Nephron progenitor cell (in vitro differentiated cells): Measurements from ENCODE around the gene PTCH2.

Experiments
- DNase-seq: peaks from one replicate; pipeline ENCODE4 v3.0.0; 2021
- H3K27ac Mint-ChIP-seq: 2 replicates; pipeline ENCODE4 v1.8.0; 2021; ENCODE audit warnings: mild to moderate bottlenecking, moderate library complexity, mixed read lengths
- H3K27me3 Mint-ChIP-seq: 2 replicates; pipeline ENCODE4 v1.8.0; 2021; ENCODE audit warnings: mild to moderate bottlenecking, low read depth, mixed read lengths; ENCODE audit not compliant: poor library complexity
- H3K36me3 Mint-ChIP-seq: 2 replicates; pipeline ENCODE4 v1.8.0; 2021; ENCODE audit warnings: low read depth, mixed read lengths
- H3K4me1 Mint-ChIP-seq: 2 replicates; pipeline ENCODE4 v1.8.0; 2021; ENCODE audit warnings: mixed read lengths
- H3K4me3 Mint-ChIP-seq: 2 replicates; pipeline ENCODE4 v1.8.0; 2021; ENCODE audit warnings: mild to moderate bottlenecking, moderate library complexity, mixed read lengths
- H3K9me3 Mint-ChIP-seq: 2 replicates; pipeline ENCODE4 v1.8.0; 2021; ENCODE audit warnings: mild to moderate bottlenecking, moderate library complexity, mixed read lengths
- TF ChIP-seq, protein P1 (sequence below): fragments of 200-600 bp; sonication (generic); IDR thresholded peaks from 2 replicates; pipeline ENCODE4 v1.5.0; 2021; ENCODE audit warnings: antibody characterized with exemption

The PTCH2 gene

DNA sequence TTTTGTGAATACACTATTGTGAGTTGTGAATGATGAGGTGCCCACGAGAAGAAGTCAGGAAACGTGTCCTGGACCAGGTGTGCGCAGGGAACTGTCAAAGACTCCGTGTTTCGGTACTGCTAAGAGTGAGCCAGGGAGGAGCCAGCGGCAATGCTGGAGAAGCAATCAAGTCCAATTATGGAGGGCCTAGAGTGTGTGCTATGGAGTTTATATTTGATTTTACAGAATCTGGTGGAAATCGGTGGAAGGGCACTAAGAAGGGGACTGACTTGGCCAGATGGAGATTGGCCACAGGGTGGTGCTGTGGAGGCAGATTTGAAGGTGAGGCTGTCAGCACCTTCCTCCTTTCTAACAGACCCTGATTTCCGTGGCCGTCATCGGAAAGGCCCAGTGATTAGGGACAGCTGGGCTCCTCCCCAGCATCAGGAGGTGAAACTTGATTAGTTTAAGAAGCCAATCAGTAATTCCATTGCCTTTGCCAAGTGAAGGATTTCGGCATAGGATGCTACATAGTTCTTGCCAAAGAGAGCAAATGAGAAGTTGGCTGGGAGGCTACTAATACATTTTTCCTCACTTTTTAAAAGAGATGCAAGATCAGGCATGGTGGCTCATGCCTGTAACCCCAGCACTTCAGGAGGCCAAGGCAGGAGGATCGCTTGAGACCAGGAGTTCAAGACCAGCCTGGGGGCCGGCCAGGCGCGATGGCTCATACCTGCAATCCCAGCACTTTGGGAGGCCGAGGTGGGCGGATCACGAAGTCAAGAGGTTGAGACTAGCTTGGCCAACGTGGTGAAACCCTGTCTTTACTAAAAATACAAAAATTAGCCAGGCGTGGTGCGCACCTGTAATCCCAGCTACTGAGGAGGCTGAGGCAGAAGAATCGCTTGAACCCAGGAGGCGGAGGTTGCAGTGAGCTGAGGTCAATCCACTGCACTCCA, 7.0 kb downstream of the PTCH2 start:
- Mint-ChIP-seq H3K36me3 (no peaks in the 10 kb centered on the region), H3K4me1 (peaks cover 41% of the 10 kb centered on the region), H3K27ac (no peak overlapping the region), H3K27me3 (peaks cover 4% of the 10 kb centered on the region), H3K4me3 (no peak overlapping the region), H3K9me3 (no peaks in the 10 kb centered on the region)
- TF ChIP-seq, protein P1, sequence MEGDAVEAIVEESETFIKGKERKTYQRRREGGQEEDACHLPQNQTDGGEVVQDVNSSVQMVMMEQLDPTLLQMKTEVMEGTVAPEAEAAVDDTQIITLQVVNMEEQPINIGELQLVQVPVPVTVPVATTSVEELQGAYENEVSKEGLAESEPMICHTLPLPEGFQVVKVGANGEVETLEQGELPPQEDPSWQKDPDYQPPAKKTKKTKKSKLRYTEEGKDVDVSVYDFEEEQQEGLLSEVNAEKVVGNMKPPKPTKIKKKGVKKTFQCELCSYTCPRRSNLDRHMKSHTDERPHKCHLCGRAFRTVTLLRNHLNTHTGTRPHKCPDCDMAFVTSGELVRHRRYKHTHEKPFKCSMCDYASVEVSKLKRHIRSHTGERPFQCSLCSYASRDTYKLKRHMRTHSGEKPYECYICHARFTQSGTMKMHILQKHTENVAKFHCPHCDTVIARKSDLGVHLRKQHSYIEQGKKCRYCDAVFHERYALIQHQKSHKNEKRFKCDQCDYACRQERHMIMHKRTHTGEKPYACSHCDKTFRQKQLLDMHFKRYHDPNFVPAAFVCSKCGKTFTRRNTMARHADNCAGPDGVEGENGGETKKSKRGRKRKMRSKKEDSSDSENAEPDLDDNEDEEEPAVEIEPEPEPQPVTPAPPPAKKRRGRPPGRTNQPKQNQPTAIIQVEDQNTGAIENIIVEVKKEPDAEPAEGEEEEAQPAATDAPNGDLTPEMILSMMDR: peak; percentile 81
- DNase-seq: peak; percentile 92

DNA sequence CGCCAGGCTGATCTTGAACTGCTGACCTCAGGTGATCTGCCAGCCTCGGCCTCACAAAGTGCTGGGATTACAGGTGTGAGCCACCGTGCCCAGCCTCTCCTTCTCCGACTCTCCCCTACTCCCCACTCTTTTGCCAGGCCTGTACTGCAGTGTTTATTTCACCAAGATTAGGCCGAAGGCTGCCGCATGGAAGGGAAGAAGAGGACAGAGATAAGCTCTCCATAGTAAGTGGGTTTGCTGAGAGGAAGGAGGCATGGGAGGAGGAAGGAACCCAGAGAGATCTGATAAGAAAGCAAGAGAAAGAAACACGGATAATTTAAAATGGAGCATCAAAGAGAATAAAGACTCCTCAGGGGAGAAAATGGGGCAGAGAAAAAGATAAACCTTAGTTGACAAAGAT, 8.7 kb downstream of the PTCH2 start:
- peaks cover 46% of the 10 kb centered on the region for H3K4me1 Mint-ChIP-seq
- no peaks in the 10 kb centered on the region for H3K36me3 Mint-ChIP-seq
- TF ChIP-seq, protein P1: no peak
- no peak overlapping the region for H3K27ac Mint-ChIP-seq
- H3K9me3 Mint-ChIP-seq: no peaks in the 10 kb centered on the region
- H3K27me3 Mint-ChIP-seq: peaks cover 3% of the 10 kb centered on the region
- H3K4me3 Mint-ChIP-seq: no peak overlapping the region
- DNase-seq: no peak

DNA sequence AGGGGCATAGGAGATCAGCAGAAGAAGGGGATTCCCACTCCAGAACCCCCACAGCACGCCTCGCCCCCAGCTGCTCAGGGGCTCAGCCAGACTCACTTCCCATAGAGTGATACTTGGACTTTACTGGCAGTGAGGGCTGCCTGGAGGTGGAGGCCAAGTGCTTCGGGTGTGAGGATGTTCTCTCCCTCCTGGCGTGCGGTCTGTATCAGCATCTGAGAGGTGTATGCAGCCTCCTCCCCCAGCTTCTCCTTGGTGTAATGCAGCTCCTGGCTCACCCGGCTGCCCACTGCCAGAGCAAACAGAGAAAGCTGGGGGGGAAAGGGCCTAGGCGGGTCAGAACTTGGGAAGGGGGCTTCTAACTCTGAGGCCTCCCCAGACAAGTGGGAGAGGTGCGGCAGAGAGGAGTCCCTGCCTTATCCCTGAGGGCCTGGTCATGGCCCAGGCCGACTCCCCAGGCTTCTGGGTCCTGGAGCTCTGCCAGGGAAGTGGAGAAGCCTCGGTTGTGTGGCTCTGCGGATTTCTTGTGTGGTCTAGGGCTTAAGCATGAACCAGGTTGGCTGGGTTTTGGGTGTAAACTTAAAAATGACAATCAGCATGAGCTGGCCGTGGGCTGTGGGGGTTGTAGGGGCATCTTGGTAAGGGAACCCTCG, 10.9 kb downstream of the PTCH2 start:
- TF ChIP-seq, protein P1: no peak
- Mint-ChIP-seq H3K4me3 (no peak overlapping the region), H3K9me3 (no peaks in the 10 kb centered on the region), H3K27ac (no peak overlapping the region), H3K4me1 (peaks cover 44% of the 10 kb centered on the region), H3K36me3 (no peaks in the 10 kb centered on the region), H3K27me3 (peaks cover 3% of the 10 kb centered on the region)
- DNase-seq: no peak

DNA sequence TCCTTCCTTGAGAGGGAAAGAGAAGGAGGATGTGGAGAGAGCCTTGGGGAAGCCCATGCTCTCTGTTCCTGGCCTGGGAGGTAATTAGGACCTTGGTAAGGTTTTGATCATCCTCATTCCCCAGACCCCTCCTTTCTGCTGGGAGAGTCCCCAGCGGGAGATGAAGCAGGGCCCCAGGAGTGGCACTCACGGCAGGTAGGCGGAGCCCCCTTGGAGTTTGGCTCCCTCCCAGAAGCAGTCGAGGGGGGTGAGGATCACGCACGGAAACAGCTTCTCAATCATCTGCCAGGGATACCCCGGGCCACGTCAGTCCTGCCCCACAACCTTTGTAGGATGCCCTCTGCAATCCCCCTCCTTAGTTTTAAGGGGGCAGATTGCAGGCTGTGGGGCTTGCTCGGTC, 11.5 kb downstream of the PTCH2 start:
- no peak overlapping the region for H3K27ac Mint-ChIP-seq
- no peaks in the 10 kb centered on the region for H3K9me3 Mint-ChIP-seq
- H3K4me1 Mint-ChIP-seq: peaks cover 39% of the 10 kb centered on the region
- DNase-seq: no peak
- no peaks in the 10 kb centered on the region for H3K36me3 Mint-ChIP-seq
- peaks cover 3% of the 10 kb centered on the region for H3K27me3 Mint-ChIP-seq
- no peak overlapping the region for H3K4me3 Mint-ChIP-seq
- TF ChIP-seq, protein P1: no peak

DNA sequence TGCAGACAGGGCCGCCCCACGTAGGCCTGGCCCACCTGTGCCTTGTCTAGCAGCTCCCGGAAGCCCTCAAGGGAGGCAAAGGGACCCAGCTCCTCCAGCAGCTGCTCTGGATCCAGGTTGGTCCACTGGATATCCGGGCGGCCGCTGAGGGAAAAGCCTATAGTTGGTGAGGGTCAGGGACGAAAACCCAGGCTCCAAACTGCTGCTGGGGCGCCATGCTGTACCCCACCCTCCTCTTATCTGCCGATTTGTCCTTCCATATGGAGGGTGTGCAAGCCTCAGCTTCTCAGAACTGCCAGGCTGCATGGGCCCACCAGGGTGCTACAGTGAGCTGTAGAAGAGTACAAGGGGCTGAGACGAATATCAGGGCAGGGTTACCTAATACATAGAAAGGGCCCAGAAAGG, 12.2 kb downstream of the PTCH2 start:
- H3K4me1 Mint-ChIP-seq: peaks cover 33% of the 10 kb centered on the region
- TF ChIP-seq, protein P1: no peak
- H3K27ac Mint-ChIP-seq: no peak overlapping the region
- H3K27me3 Mint-ChIP-seq: peaks cover 3% of the 10 kb centered on the region
- H3K4me3 Mint-ChIP-seq: no peak overlapping the region
- H3K36me3 Mint-ChIP-seq: no peaks in the 10 kb centered on the region
- no peak for DNase-seq
- H3K9me3 Mint-ChIP-seq: no peaks in the 10 kb centered on the region
